MM.1S (cell line): ENCODE data around the gene AP3B1.

Source experiments
- CTCF ChIP-seq: fragments of 300-600 bp; sonication (generic); IDR thresholded peaks from 2 replicates; pipeline ENCODE4 v1.5.1; 2016; ENCODE audit warnings: antibody characterized with exemption, low read length, mixed read lengths
- EZH2 ChIP-seq: fragments of 300-600 bp; sonication (generic); optimal IDR thresholded peaks from 2 replicates; pipeline ENCODE3; 2017; ENCODE audit warnings: low read depth, mild to moderate bottlenecking, antibody characterized with exemption, low read length, mixed read lengths
- EZH2phosphoT487 ChIP-seq: fragments of 300-600 bp; sonication (generic); IDR thresholded peaks from 2 replicates; pipeline ENCODE4 v1.6.1; 2018; ENCODE audit warnings: antibody characterized with exemption, low read length

DNA sequence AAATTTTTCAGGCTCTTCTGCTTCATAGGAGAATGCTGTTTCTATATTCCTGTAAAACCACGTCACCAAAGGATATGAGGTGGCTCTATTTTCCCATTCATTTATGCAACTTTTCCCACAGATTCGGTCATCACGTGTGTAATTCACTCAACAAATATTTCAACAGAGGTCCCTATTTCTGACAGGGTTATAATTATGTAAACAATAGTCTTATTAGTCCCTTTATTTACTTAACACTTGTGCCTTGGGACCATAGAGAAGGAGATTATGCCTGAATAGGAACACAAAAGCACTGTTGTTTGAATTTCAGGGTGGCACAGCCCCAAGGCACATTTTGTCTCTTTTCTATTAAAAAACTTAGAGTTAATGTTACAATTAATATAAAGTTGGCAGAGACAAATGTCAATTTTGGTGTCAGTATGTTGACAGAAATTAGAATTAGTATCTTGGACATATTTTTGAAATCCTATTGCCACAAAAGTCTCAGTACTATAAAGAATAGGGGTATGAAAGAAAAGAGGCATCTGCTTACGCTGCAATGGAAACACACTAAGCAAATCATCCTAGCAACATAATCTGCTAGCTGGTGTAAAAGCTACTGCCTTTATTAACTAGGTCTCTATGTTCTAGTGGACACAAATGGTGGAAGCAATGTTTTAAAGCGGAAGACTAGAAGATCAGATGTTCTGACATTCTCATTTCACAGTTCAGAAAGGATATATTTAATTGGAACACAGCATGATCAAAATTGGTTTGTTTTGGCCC lies 289.3 kb downstream of the AP3B1 start:
- TF ChIP-seq CTCF (no peak), EZH2 (no peak), EZH2phosphoT487 (no peak)
